Measurements from ENCODE around the gene MAN1B1.

MAN1B1 gene

DNA sequence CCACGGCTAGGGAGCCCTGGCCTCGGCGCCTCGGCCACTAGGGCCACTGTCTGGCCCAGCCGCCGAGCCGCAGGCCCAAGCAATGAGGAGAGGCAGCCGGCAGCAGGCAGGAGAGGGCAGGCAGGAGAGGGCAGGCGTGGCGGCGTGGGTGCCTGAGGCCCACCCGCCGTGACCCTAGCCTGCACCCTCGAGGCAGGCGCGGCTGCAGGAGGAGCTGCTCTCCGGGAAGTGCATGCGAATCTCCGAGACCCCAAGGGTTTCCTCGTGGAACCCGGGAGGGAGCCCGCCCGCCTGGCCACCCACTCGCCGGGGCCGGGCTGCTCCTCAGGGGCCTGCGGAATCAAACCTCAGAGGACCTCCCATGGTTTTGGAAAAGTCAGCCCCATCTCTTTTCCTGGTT lies 61.5 kb downstream of the MAN1B1 start:
- DNase-seq = no peak

DNA sequence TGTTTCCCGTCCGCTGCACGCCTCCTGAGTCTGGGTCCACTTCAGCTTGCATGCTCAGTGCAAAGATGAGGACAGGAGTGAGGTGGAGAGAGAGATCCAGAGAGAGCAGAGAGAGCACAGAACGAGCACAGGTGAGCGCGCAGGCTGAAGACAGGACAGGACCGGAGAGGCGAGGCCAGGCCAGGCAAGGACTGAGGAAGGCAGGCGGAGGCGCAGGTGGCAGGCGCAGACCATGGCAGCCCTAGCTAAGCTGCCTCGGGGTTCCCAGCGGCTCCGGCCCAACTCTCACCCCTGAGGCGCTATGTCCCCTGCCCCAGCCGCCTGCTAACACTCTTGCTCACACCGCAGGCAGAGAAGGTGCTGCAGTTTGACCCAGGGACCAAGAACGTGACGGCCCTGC lies 61.9 kb downstream of the MAN1B1 start:
- DNase-seq = no peak

DNA sequence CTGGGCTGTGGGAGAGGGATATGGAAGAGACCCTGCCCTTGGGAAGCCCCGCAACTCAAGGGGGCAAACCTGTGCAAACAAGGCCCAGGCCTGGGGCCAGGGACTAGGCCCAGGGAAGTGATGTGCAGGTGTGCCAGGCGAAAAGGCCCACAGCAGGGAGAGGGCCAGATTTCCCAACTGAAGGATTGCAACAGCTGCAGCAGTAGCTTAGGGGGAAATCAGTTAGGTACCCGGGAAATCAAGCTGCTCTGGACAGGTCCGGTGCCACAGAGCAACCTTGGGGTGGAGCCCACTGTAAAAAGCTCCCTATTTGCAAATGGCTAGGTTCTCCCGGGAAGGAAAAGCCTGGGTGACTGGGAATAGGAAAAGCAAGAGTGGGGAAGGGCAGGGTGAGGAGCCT lies 62.6 kb downstream of the MAN1B1 start:
- no peak for DNase-seq

- peak; percentile 82 for DNase-seq
Observed at GRCh38 chr9:137149942-137150616, 63.3 kb downstream of the MAN1B1 start.

DNA sequence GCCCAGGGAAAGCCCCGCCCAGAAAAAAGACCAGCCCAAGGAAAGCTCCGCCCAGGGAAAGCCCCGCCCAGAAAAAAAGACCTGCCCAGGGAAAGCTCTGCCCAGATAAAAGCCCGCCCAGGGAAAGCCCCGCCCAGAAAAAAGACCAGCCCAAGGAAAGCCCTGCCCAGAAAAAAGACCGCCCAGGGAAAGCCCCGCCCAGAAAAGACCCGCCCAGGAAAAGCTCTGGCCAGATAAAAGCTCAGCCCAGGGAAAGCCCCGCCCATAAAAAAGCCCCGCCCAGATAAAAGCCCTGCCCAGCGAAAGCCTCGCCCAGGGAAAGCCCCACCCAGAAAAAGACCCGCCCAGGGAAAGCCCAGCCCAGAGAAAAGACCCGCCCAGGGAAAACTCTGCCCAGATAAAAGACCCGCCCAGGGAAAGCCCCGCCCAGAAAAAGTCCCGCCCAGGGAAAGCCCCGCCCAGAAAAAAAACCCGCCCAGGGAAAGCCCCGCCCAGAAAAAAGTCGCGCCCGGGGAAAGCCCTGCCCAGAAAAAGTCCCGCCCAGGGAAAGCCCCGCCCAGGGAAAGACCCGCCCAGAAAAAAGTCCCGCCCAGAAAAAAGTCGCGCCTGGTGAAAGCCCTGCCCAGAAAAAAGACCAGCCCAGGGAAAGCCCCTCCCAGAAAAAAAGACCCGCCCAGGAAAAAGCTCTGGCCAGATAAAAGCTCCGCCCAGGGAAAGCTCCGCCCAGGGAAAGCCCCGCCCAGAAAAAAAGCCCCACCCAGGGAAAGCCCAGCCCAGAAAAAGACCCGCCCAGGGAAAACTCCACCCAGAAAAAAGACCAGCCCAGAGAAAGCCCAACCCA lies 64.1 kb downstream of the MAN1B1 start:
- peak; percentile 89 for DNase-seq

DNA sequence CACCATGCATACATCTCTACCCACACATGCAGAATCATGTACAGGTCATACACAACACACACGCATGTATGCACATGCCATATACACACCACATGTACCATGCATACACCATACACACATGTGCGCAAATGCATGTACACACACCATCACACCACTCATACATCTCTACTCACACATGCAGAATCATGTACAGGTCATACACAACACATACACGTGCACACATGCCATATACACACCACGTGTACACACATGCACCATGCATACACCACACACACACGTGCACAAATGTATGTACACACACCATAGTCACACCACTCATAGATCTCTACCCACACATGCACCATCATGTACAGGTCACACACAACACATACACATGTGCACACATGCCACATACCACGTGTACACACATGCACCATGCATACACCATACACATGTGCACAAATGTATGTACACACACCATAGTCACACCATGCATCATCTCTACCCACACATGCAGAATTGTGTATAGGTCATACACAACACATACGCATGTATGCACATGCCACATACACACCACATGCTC lies 66.1 kb downstream of the MAN1B1 start:
- DNase-seq = no peak

GRCh38 chr9:137156567-137157375 lies 70.0 kb downstream of the MAN1B1 start:
- DNase-seq = peak; percentile 81

GRCh38 chr9:137157618-137158415 lies 71.0 kb downstream of the MAN1B1 start:
- DNase-seq = no peak

DNA sequence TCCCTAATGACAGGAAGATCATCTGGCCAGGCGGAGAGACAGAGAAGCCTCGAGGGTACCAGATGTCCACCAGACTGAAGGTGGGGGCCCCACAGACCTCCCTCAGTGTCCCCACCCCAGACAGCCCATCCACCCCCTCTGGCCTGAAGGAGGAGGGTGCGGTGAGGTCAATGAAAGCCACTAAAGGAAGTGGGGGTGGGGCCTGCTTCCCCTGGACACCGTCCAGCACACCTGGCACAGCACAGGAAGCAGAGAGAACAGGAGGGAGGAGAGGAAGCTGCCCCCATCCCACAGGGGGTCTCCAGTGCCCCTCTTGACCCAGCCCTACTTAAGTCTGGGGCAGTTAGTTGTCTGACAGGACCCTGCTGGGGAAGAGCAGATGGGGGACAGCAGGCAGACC lies 71.8 kb downstream of the MAN1B1 start:
- DNase-seq = no peak
